Endothelial cell of umbilical vein (primary cell): ENCODE results near the gene PTER. TPM values are rescaled to one million over a fixed set of nuclear protein-coding genes. Genes with fewer than 3 reads are reported as not detected.

Source experiments
- BruUV-seq: library from RNA; stranded (reverse); fragments of 400-500 nt; replicated peaks from 2 replicates; lab custom pipeline; 2021; lab: Mats Ljungman, UMichigan
- CTCF ChIA-PET: fragments of 300-600, 350-600 bp; sonication (Branson Sonifier 250); formaldehyde crosslinking; loops from one replicate; lab custom pipeline; 2021; ENCODE audit warnings: antibody characterized with exemption, inconsistent platforms; lab: Charles Lee
- POLR2A ChIA-PET: fragments of 300-600, 350-600 bp; sonication (Branson Sonifier 250); formaldehyde crosslinking; loops from one replicate; lab custom pipeline; 2021; ENCODE audit warnings: antibody characterized with exemption, inconsistent platforms; lab: Charles Lee
- DNase-seq: peaks from one replicate; pipeline ENCODE4 v3.0.0-alpha.2; 2011; ENCODE audit warnings: low read depth, low spot score
- FAIRE-seq: peaks from 2 replicates; lab custom pipeline; 2011; peaks lifted over from hg19 to GRCh38; lab: Jason Lieb, UNC
- H2AFZ ChIP-seq: 2 replicates; pipeline ENCODE4 v1.6.0; 2012; ENCODE audit warnings: low read depth, low read length, control low read depth, inconsistent platforms
- H3K27ac ChIP-seq: 2 replicates; pipeline ENCODE4 v1.5.1; 2011; ENCODE audit warnings: low read depth, mild to moderate bottlenecking, control low read depth, low read length, moderate library complexity; ENCODE audit not compliant: insufficient read depth
- H3K27me3 ChIP-seq, 2 experiments: 2 replicates each; pipeline versions ENCODE4 v1.6.0 to v1.6.1; 2011; ENCODE audit warnings: low read length in 2 of 2, mixed read lengths in 1 of 2; ENCODE audit not compliant: control insufficient read depth in 2 of 2, insufficient read depth in 2 of 2
- H3K36me3 ChIP-seq, 2 experiments: 2 replicates in 1 of 2; 3 replicates in 1 of 2; pipeline ENCODE4 v1.5.1; 2011; ENCODE audit warnings: low read length in 2 of 2, mild to moderate bottlenecking in 1 of 2, moderate library complexity in 1 of 2; ENCODE audit not compliant: control insufficient read depth in 2 of 2, insufficient read depth in 2 of 2; ENCODE audit errors: extremely low read depth in 1 of 2
- H3K4me1 ChIP-seq: 3 replicates; pipeline ENCODE4 v1.5.1; 2011; ENCODE audit warnings: mild to moderate bottlenecking, low read length; ENCODE audit not compliant: control insufficient read depth, insufficient read depth; ENCODE audit errors: extremely low read depth
- H3K4me2 ChIP-seq: 2 replicates; pipeline ENCODE4 v1.6.1; 2011; ENCODE audit warnings: low read length, control low read depth, mixed read lengths; ENCODE audit not compliant: insufficient read depth
- H3K4me3 ChIP-seq, 3 experiments: fragments of 200-600 bp in 1 of 3; sonication (generic), shearing (Covaris generic) in 1 of 3; replicated peaks in 1 of 3; 2 replicates each; pipeline ENCODE4 v1.5.1; 2011 to 2016; ENCODE audit warnings: control low read depth in 3 of 3, low read length in 3 of 3, mild to moderate bottlenecking in 2 of 3, inconsistent platforms in 1 of 3, low read depth in 1 of 3, moderate library complexity in 1 of 3; ENCODE audit not compliant: insufficient read depth in 1 of 3
- H3K79me2 ChIP-seq: 2 replicates; pipeline ENCODE4 v1.6.0; 2012; ENCODE audit warnings: low read length, inconsistent platforms; ENCODE audit not compliant: control insufficient read depth, insufficient read depth
- H3K9ac ChIP-seq: replicated peaks from 2 replicates; pipeline ENCODE3; 2011; ENCODE audit warnings: low read length, control low read depth; ENCODE audit not compliant: insufficient read depth; ENCODE audit errors: extremely low read depth
- H3K9me1 ChIP-seq: replicated peaks from 3 replicates; pipeline ENCODE4 v1.6.0; 2011; ENCODE audit warnings: mild to moderate bottlenecking, low read length; ENCODE audit not compliant: control insufficient read depth, insufficient read depth; ENCODE audit errors: extremely low read depth
- H3K9me3 ChIP-seq: replicated peaks from 2 replicates; pipeline ENCODE4 v1.5.1; 2012; ENCODE audit warnings: low read length, inconsistent platforms; ENCODE audit not compliant: control insufficient read depth, insufficient read depth
- H4K20me1 ChIP-seq: replicated peaks from 2 replicates; pipeline ENCODE3; 2011; ENCODE audit warnings: mild to moderate bottlenecking, low read length; ENCODE audit not compliant: control insufficient read depth, insufficient read depth; ENCODE audit errors: extremely low read depth
- EZH2 ChIP-seq: IDR thresholded peaks from 2 replicates; pipeline ENCODE4 v1.6.1; 2012; ENCODE audit warnings: borderline replicate concordance, low read depth, mild to moderate bottlenecking, moderate library complexity, low read length, inconsistent platforms; ENCODE audit not compliant: severe bottlenecking
- FOS ChIP-seq: IDR thresholded peaks from 2 replicates; pipeline ENCODE4 v1.6.1; 2011; ENCODE audit warnings: mild to moderate bottlenecking, low read length, moderate library complexity, borderline replicate concordance; ENCODE audit not compliant: insufficient read depth
- GATA2 ChIP-seq: IDR thresholded peaks from 2 replicates; pipeline ENCODE4 v1.7.0; 2011; ENCODE audit warnings: low read depth, mild to moderate bottlenecking, moderate library complexity, mixed read lengths, low read length; ENCODE audit not compliant: insufficient read length, insufficient read depth
- JUN ChIP-seq: IDR thresholded peaks from 2 replicates; pipeline ENCODE4 v1.6.1; 2011; ENCODE audit warnings: borderline replicate concordance, low read depth; ENCODE audit not compliant: insufficient read length, insufficient read depth
- MAX ChIP-seq: IDR thresholded peaks from 2 replicates; pipeline ENCODE4 v1.6.1; 2011; ENCODE audit not compliant: insufficient read depth, insufficient read length
- MYC ChIP-seq: IDR thresholded peaks from one replicate; pipeline ENCODE4 v1.6.1; 2011; ENCODE audit warnings: mild to moderate bottlenecking, low read depth, low read length
- POLR2A ChIP-seq: IDR thresholded peaks from 2 replicates; pipeline ENCODE4 v1.6.1; 2012; ENCODE audit warnings: low read depth, mild to moderate bottlenecking, control low read depth, low read length
- POLR2AphosphoS5 ChIP-seq: IDR thresholded peaks from 2 replicates; pipeline ENCODE4 v1.6.1; 2012; ENCODE audit warnings: low read depth, mild to moderate bottlenecking, control low read depth, low read length, moderate library complexity; ENCODE audit not compliant: insufficient read depth
- dilution Hi-C: fragments of 300-500 bp; cut with MboI; formaldehyde crosslinking; loops from one replicate; pipeline ENCODE4 v1.15.0; 2019; ENCODE audit warnings: low sequenced_read_pairs; ENCODE audit not compliant: extremely low pct_ligation_motif_present
- intact Hi-C: fragments of 100-400 bp; cut with micrococcal nuclease; formaldehyde crosslinking; loops from one replicate; pipeline ENCODE4 v1.10.0; 2022
- polyA plus RNA-seq, 4 experiments: library from polyadenylated mRNA; depleted of rRNA in 3 of 4; stranded (reverse) in 3 of 4; unstranded in 1 of 4; fragments of >200 nt; gene quantifications; 2 replicates each; pipeline versions ENCODE4 v1.2.1 to v1.2.3, GENCODE V29; 2011 to 2012; ENCODE audit warnings: missing spikeins in 1 of 4
- small RNA-seq: library from RNA; depleted of rRNA; stranded (forward); fragments of <200 nt; gene quantifications from one replicate; pipeline ENCODE3, GENCODE V24; 2012; ENCODE audit warnings: low replicate concordance, low read depth; ENCODE audit not compliant: insufficient read depth, insufficient read length
- total RNA-seq: library from RNA; stranded (reverse); gene quantifications from 2 replicates; pipeline ENCODE4 v1.2.3, GENCODE V29; 2021
- TF ChIP-seq, protein P1 (sequence below), 2 donors: IDR thresholded peaks; 1 replicate in 1 of 2; 2 replicates in 1 of 2; pipeline ENCODE4 v1.5.1; 2011; ENCODE audit warnings: low read length in 2 of 2, mild to moderate bottlenecking in 2 of 2, moderate library complexity in 2 of 2, control low read depth in 1 of 2, inconsistent platforms in 1 of 2, low read depth in 1 of 2; ENCODE audit not compliant: insufficient read depth in 1 of 2; ENCODE audit errors: extremely low read depth in 1 of 2

PTER gene
- total and polyA plus RNA-seq, 2 donors (not counting 3 experiments of a cell fraction or from before 2014, with no cell fraction given): 1.6 to 4.6 TPM

GRCh38 chr10:16562891-16563290 is 126.1 kb downstream of the PTER start:
- no peaks in the 10 kb centered on the region for H3K36me3 ChIP-seq
- ChIA-PET POLR2A (no interaction called here), CTCF (no interaction called here)
- no peaks in the 10 kb centered on the region for H4K20me1 ChIP-seq
- no peaks in the 10 kb centered on the region for H3K27me3 ChIP-seq
- DNase-seq (no peak), FAIRE-seq (no peak)
- H3K9ac ChIP-seq: no peak overlapping the region
- H3K27ac ChIP-seq: no peak overlapping the region
- intact Hi-C loops: no loop called here
- dilution Hi-C loops: no loop called here
- BruUV-seq: no TSS peak
- no peak overlapping the region for H2AFZ ChIP-seq
- H3K4me1 ChIP-seq: no peaks in the 10 kb centered on the region
- H3K4me3 ChIP-seq: no peak overlapping the region
- TF ChIP-seq MAX (no peak), GATA2 (no peak), EZH2 (no peak), MYC (no peak), JUN (no peak), POLR2A (no peak), POLR2AphosphoS5 (no peak), FOS (no peak)
- TF ChIP-seq, protein P1, sequence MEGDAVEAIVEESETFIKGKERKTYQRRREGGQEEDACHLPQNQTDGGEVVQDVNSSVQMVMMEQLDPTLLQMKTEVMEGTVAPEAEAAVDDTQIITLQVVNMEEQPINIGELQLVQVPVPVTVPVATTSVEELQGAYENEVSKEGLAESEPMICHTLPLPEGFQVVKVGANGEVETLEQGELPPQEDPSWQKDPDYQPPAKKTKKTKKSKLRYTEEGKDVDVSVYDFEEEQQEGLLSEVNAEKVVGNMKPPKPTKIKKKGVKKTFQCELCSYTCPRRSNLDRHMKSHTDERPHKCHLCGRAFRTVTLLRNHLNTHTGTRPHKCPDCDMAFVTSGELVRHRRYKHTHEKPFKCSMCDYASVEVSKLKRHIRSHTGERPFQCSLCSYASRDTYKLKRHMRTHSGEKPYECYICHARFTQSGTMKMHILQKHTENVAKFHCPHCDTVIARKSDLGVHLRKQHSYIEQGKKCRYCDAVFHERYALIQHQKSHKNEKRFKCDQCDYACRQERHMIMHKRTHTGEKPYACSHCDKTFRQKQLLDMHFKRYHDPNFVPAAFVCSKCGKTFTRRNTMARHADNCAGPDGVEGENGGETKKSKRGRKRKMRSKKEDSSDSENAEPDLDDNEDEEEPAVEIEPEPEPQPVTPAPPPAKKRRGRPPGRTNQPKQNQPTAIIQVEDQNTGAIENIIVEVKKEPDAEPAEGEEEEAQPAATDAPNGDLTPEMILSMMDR (IDR thresholded peaks at IDR 0.05; ENCODE audit: extremely low read depth in 1 of 2, insufficient read depth in 1 of 2, low read depth in 1 of 2, low read length in 2 of 2): no peak
- no peaks in the 10 kb centered on the region for H3K9me3 ChIP-seq
- no peaks in the 10 kb centered on the region for H3K9me1 ChIP-seq
- H3K79me2 ChIP-seq: no peaks in the 10 kb centered on the region
- H3K4me2 ChIP-seq: no peak overlapping the region

Small RNA genes lying within 50 kb of the gene (small RNA-seq; reads per million reads assigned to genes)
- gene RNU2-18P: 1.5 reads per million

Other genes with a start within 250 kb of the PTER start
- gene C1QL3, start 84.9 kb downstream of the PTER start, total RNA-seq: not detected in 2 replicates
- not detected in 2 replicates for gene C1QL3, start 84.9 kb downstream of the PTER start, polyA plus RNA-seq